Suppressor macrophage treated with lipopolysaccharide for 4 hours (primary cell): ENCODE data around the gene CHMP5.

ENCODE experiments used
- DNase-seq: peaks from one replicate; pipeline ENCODE4 v3.0.0-alpha.2; 2020

Gene CHMP5

GRCh38 chr9:33264473-33265177 lies at the start of gene CHMP5, which contains the start of gene BAG1:
Gene CHMP5 (plus strand): TSS chr9:33265049. CDS start chr9:33265079, 30 bp downstream.
Gene BAG1 (minus strand): TSS chr9:33264708.
- DNase-seq, result peak; percentile 100

- peak; percentile 25 for DNase-seq
Observed at GRCh38 chr9:33220681-33221567, 43.9 kb upstream of the CHMP5 start.

- DNase-seq, result no peak
Observed at GRCh38 chr9:33221568-33221884, 43.3 kb upstream of the CHMP5 start.

- no peak for DNase-seq
Observed at GRCh38 chr9:33222031-33222430, 42.8 kb upstream of the CHMP5 start.

GRCh38 chr9:33223696-33224095 lies 41.2 kb upstream of the CHMP5 start:
- peak; percentile 20 for DNase-seq

- DNase-seq, result peak; percentile 84
Observed at GRCh38 chr9:33225319-33226147, 39.3 kb upstream of the CHMP5 start.

- peak; percentile 96 for DNase-seq
Observed at GRCh38 chr9:33227008-33227398, 37.8 kb upstream of the CHMP5 start.

- no peak for DNase-seq
Observed at GRCh38 chr9:33227741-33228140, 37.1 kb upstream of the CHMP5 start.

GRCh38 chr9:33228606-33229005 lies 36.2 kb upstream of the CHMP5 start:
- DNase-seq, result no peak

GRCh38 chr9:33229359-33230114 lies 35.3 kb upstream of the CHMP5 start:
- DNase-seq, result no peak

GRCh38 chr9:33230756-33231622 lies 33.9 kb upstream of the CHMP5 start:
- no peak for DNase-seq

GRCh38 chr9:33231623-33231942 lies 33.3 kb upstream of the CHMP5 start:
- DNase-seq, result no peak

- no peak for DNase-seq
Observed at GRCh38 chr9:33232815-33233214, 32.0 kb upstream of the CHMP5 start.

- DNase-seq, result no peak
Observed at GRCh38 chr9:33233626-33234342, 31.1 kb upstream of the CHMP5 start.

GRCh38 chr9:33234511-33235467 lies 30.1 kb upstream of the CHMP5 start:
- no peak for DNase-seq

- no peak for DNase-seq
Observed at GRCh38 chr9:33236571-33236970, 28.3 kb upstream of the CHMP5 start.

- no peak for DNase-seq
Observed at GRCh38 chr9:33239921-33240320, 24.9 kb upstream of the CHMP5 start, which contains the start of gene SPINK4. Gene SPINK4 (plus strand): TSS chr9:33240167. CDS start chr9:33240209, 42 bp downstream.

- no peak for DNase-seq
Observed at GRCh38 chr9:33241298-33241697, 23.6 kb upstream of the CHMP5 start.

- DNase-seq, result no peak
Observed at GRCh38 chr9:33242609-33243134, 22.2 kb upstream of the CHMP5 start.
